HK-2 (cell line): ENCODE measurements around the gene TMEM52B.
"Not testable (repeated sequence)": the region's sequence is repeated elsewhere in the genome, so short reads cannot be mapped to it uniquely, and the experiment has no call there.

Experiments used
- DNase-seq: peaks from one replicate; pipeline ENCODE4 v3.0.0-alpha.2; 2018; ENCODE audit not compliant: unreplicated experiment

Gene TMEM52B

DNA sequence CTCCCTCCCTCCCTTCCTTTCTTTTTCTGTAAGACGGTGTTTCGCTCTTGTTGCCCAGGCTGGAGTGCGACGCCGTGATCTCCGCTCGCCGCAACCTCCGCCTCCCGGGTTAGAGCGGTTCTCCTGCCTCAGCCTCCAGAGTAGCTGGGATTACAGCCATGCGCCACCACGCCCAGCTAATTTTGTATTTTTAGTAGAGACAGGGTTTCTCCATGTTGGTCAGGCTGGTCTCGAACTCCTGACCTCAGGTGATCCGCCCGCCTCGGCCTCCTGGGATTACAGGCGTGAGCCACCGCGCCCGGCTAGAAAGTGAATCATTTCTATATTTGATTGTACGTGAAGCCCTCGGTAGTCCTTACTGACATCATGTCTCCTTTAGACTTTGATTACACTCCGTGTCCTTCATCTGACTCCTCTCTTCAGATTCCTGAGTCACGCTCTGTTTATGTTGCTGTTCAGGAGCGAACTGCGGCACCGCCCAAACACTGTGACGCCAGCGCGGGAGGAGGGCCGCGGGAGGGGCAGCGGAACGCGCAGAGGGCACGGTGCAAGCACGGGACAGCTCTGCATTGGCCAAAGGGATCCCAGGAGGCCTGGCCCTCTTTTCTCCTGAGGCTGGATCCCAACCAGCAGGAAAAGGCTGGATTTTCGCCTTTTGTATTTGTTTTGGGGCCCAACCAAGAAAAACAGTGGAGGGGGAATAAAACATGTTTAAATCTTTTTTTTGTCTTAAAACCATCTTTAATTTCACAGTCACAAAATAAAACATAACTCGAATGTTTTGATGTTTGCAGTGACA lies 33.3 kb downstream of the TMEM52B start:
- DNase-seq = peak; percentile 96

DNA sequence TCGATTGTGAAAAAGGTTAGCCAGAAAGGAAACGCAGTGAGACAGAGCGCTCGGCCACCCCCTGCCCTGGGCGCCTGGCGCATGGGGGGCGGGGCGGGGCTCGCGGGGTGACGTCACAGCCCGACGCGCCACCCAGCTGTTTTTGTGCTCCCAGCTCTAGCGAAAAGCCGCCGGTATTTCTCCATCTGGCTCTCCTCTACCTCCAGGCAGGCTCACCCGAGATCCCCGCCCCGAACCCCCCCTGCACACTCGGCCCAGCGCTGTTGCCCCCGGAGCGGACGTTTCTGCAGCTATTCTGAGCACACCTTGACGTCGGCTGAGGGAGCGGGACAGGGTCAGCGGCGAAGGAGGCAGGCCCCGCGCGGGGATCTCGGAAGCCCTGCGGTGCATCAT lies 33.9 kb downstream of the TMEM52B start, which contains the start of gene GABARAPL1:
TSS of gene GABARAPL1 (plus strand) at position 139 of the 393 bp plus-strand sequence. CDS start at position 392, 253 bp downstream.
- DNase-seq = peak; percentile 78

DNA sequence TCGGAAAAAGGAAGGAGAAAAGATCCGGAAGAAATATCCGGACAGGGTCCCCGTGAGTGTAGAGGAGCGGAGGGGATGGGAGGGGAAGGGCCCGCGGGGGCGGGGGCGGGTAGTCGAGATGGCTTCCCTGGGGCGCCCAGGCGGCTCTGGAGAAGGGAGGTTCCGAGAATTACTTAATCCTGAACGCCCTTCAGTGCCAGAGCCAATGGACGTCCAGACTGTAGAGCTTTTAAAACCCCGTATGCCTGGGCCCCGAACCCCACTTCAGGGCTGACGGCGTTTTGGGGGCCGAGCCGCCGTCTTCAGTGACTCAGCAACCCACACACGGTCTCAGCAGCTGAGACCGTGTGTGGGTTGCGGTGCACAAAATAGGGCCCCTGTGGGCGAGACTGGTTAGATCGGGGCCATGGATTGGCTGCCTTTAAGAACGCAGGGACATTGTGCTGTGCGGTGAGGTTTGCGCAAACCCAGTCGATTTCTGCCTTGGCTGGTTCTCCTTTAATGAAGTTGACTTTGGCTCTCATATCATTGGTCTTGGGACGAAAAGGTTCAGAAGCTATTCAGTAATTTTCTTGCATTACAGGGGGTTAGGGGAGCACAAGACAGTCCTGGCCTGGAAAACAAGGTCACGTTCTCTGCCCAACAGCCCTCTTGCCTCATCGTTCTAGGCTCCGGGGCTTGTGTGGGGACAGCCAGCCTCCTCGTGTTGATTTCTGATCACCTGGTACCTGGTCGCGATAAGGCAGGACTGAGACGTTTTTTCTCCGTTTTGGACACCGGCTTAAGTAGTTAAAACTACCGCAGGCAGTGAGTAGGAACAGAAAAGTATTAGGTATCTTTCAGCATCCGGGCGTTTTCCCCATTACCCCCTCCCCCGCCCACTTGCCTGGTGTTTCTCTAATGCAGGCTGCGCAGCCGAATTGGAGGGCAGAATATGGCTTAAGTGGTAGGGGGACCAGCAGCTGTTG lies 34.6 kb downstream of the TMEM52B start:
- DNase-seq = peak; percentile 65

DNA sequence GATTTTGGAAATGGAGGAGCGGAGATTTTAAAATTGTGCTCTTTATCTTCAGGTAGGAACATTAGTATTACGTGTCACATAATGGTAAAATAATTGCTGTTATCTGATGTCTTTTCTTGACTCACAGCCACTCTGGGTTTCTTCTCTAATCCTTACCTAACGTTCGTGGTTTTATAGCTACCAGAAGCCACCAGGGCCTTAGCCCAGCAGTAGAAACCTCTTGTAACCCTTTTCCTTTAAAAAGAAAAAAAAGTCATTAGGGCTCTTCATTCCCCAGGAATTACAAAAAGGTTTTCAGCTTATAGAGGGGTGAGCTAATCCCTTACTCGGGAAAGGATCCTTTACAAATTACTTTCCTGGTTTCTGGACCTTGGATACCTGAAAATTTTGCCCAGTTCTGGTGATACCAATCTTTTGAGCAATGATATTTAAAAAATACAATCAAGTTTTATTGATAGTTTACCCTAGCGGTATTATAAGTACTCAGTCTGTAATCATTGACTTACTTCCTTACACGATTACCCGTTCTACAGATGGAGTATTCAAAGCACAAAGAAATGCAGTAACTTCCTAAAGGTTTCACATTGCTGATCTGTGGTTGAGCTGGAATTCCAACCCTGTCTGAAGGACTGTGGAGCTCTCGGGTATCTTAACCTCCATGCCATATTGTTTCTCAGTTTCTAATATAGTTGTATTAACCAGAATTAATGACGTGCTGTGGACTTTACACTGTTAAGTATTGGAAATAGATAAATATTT lies 35.5 kb downstream of the TMEM52B start:
- peak; percentile 31 for DNase-seq

DNA sequence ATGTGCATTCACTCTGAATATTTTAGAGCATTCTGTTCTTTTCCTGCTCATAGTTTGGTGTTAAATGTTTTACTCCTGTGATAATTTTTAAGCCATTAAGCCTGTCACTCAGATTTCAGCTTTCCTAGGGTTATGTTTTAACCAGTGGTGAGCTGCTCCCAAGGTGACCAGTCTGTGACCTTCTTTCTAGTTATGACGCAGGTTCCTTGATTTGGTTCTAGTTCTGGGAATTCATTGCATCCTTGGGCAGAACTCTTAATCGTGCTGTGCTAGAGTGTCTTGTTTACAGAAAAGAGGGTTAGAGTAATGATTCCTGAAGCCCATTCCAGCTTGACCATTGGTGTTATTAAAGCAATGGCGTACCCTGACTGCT lies 36.0 kb downstream of the TMEM52B start:
- peak; percentile 41 for DNase-seq

DNA sequence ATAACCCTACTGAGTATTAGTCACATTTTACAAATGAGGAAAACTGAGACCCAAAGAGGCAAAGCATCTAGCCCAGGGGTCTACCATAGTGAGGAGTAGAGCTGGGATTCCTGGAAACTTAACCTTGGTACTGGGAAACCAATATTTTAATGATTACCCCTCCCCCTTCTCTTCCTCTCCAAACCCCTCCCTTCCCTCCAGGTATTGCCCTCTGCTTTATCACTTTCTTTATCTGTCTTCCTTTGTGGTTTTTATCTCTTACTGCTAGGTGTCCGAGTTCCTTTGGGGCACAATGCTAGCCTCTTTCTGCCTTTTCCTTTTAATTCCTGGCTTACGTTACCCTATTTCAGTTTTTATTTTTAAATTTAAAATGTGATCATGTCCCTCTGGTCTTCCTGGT lies 36.6 kb downstream of the TMEM52B start:
- no peak for DNase-seq

DNA sequence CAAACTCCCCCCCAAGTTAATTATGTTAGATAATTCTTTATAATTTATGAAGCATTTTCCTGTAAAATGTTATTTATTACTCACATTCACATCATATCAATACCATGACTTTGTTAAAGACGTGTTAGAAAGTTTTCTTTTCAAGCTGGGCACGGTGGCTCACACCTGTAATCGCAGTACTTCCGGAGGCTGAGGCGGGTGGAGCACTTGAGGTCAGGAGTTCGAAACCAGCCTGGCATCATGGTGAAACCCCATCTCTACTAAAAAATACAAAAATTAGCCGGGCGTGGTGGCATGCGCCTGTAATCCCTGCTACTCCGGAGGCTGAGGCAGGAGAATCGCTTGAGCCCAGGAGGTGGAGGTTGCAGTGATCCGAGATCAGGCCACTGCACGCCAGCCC lies 37.1 kb downstream of the TMEM52B start:
- not testable (repeated sequence) for DNase-seq

DNA sequence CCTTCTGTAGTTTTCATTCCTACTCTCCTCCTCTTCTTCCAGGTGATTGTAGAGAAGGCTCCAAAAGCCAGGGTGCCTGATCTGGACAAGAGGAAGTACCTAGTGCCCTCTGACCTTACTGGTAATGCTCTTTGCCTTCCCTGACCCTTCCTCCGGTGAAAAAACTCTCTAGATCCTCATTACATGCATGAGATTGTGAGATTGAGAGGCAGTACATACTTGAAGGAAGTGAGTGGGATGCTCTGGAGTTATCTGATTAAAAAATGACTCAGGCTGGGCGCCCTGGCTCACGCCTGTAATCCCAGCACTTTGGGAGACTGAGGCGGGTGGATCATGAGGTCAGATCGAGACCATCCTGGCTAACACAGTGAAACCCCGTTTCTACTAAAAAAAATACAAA lies 39.2 kb downstream of the TMEM52B start:
- no peak for DNase-seq

DNA sequence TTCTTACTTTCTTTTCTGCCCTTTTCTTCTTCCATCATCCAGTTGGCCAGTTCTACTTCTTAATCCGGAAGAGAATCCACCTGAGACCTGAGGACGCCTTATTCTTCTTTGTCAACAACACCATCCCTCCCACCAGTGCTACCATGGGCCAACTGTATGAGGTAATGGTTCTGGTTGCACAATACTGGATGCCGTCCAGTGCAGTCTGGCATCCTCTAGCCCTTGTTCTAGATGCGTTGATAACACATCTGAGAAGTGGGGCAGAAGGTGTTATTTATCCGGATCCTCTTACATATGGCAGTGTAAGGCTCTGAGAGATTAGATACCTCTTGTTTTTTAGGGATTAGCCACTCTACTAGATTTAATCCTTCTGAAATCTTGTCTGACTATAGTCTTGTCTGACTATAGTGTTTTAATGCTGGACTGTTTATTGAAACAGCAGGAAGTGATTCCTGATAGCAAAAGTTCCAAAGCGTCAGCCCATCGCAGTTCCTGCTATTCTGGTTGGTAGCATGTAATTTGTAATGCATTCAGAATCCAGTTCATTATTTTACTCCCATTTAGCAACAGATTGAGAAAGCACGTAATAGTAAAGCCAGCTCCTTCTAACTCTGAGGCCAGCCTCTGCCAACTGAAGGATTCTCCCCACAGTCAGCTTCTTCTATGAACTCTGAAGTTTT lies 41.7 kb downstream of the TMEM52B start:
- no peak for DNase-seq

DNA sequence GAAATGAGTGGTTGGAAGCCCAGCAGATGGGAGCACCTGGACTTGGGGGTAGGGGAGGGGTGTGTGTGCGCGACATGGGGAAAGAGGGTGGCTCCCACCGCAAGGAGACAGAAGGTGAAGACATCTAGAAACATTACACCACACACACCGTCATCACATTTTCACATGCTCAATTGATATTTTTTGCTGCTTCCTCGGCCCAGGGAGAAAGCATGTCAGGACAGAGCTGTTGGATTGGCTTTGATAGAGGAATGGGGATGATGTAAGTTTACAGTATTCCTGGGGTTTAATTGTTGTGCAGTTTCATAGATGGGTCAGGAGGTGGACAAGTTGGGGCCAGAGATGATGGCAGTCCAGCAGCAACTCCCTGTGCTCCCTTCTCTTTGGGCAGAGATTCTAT lies 43.0 kb downstream of the TMEM52B start:
- no peak for DNase-seq

DNA sequence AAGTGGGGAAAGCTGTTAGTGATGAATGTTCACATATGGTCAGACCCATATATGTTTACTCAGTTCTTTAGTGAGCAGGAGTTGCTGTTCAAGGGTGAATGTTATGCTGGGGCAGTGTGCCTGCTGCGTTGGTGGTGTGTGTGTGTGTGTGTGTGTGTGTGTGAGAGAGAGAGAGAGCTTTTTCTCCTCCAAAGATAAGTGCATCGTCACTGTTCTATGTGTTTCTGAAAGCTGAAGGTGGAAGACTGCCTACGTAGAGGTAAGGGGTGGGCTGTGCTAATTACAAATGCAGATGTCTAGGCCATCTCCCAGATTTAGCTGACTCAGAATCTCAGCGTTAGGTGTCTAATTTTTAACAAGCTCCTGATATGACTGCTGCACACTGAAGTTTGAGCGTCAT lies 44.4 kb downstream of the TMEM52B start:
- no peak for DNase-seq

DNA sequence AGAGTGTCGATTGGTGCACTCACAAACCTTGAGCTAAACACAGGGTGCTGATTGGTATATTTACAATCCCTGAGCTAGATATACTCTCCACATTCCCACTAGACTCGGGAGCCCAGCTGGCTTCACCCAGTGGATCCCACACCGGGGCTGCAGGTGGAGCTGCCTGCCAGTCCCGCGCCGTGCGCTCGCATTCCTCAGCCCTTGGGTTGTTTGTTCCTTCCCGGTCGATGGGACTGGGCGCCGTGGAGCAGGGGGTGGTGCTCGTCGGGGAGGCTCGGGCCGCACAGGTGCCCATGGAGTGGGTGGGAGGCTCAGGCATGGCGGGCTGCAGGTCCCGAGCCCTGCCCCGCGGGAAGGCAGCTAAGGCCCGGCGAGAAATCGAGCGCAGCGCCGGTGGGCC lies 46.6 kb downstream of the TMEM52B start:
- not testable (repeated sequence) for DNase-seq

DNA sequence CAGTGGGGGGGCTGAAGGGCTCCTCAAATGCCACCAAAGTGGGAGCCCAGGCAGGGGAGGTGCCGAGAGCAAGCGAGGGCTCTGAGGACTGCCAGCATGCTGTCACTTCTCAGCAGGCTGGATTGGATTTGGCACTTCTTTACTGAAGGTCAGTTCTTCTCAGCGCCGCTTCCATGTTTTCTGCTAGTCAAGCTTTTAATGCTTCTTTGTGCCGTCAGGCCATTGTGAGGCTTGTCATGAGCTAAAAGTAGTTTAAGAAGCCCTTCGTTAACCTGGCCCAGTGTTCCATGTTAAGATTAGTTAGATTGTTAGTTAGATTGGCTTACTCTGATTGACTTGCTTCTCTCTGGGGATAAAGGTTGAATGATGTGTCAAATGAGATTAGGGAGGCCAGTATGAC lies 47.3 kb downstream of the TMEM52B start:
- no peak for DNase-seq

DNA sequence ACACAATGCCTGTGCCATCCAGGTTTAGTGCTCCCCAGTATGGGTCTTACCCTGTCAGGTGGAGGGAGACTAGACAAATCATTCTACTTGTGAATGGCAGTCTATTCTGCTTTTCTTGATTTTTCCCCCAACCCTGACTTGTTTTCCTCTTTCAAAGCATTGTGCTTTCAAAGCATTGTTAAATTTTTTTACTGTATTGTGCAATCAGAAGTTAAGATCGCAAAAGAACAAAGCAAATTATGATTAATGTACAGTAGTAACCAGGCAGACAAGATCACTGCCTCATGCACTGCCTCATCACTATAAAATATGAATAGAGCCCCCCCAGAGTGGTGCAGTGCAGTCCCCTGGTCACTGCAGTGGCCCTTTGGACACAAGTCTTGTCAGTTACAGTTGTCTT lies 47.9 kb downstream of the TMEM52B start:
- DNase-seq = no peak

DNA sequence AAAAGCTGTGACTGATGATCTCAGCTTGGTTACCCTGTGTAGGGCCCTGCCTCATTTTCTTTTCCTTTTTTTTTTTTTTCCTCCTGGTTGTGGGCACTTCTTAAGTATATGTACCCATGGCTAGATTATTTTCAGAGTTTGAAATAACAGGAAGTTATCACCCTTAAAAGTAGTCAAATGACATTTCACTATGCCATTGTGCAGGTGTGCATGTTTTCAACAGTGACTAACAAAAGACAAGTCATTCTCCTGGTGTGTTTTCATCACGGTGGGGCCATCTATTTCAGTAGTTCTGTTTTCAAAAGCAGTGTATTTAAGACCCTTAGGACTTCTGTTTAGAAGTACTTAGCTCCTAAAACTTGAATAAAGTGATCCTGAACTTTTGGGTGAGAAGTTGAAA lies 48.8 kb downstream of the TMEM52B start:
- DNase-seq = no peak

DNA sequence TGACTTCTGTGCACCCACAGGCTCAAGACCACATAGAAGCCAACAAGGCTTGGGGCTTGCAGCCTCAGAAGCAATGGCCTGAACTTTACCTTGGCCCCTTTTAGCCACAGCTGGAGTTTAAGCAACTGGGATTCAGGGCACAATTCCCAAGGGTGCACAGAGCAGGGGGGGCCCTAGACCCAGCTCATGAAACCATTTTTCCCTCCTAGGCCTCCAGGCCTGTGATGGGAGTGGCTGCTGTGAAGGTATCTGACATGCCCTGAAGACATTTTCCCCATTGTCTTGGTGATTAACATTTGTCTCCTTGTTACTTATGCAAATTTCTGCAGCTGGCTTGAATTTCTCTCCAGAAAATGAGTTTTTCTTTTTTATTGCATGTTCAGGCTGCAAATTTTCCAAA lies 55.7 kb downstream of the TMEM52B start:
- no peak for DNase-seq

DNA sequence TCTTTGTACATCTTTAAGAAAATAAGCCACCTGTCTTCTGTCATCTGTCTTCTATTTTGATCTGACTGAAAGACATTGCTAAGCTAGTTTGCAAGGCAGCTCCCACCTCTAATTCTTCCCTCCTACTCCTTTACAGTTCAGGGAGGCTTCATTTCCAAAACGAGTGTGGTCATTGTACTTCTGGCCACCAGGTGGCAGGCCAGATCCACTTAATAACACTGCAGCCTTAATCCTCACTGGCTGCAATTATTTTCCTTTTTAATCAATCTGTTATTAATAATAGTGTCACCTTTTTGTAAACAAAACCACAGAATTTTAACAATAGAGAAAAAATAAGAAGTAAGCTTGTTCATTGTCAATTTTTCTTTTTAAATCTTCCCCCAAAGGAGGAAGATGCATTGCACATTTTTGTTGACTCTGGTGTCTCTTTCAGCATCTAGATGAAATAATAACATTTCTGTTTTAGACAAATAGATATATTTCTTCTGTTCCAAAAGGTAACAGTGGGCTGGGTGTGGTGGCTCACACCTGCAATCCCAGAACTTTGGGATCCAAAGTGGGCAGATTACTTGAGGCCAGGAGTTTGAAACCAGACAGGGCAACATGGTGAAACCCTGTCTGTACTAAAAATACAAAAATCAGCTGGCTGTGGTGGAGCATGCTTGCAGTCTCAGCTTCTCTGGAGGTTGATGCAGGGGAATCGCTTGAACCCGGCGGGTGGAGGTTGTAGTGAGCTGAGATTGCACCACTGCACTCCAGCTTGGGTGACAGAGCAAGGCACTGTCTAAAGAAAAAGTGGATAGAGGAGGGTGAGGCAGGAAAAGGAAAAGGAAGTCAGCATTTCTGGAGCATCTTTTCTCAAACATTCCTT lies 57.2 kb downstream of the TMEM52B start:
- DNase-seq = no peak

DNA sequence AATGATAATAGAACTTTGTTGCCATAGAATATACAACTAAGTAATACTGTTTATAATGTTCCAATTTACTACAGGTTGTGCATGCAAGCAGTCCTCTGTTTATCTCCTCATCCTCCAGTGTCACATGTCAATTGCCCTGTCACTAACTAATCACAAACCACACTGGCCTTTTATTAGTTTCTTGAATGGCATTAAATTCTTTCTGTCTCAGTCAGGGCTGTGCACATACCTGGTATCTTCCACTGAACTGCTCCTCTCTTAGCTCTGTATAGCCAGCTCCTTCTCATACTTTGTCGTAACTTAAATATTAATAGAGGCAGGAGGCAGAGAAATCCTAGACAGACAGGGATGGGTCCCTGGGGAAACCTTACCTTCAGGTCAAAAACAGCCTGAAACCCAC lies 57.9 kb downstream of the TMEM52B start:
- no peak for DNase-seq

DNA sequence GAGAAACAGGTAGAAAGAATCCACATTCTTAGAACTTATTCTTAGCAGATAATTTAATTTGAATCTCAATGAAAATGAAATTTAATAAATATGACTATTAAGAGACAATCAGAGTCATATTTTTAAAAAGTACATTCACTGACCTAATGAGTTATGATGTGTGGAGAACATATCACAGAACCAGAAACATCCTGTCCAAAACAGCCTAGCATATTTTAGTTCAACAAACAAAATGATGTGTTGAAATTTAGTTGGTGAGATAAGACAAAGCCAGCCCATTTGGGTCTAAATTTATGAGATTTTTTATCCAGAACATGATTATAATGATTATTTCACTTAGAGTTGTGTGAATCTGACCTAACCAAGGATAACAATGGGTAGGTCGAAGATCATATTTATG lies 59.7 kb downstream of the TMEM52B start:
- DNase-seq = no peak

DNA sequence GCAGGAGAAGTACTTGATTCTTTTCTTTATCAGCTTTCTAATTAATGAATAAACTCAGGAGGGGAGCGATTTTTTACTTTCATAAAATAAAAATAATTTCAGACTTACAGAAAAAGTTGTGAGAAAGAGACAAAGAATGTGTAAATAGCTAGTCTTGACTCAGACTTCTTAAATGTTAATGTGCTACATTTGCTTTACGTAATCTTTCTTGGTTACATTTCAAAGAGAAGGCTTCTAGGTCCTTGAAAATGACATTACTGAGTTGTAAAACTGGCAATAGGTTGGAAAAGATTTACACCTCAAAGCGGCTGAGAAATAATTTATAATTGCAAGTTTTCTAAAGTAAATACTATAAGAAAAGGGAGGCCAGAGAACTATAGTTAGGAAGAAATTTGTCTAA lies 62.5 kb downstream of the TMEM52B start:
- no peak for DNase-seq
